AG10803 (cell line): ENCODE data around the gene CC2D2B.
"Not testable (repeated sequence)": the region's sequence is repeated elsewhere in the genome, so short reads cannot be mapped to it uniquely, and the experiment has no call there.

Experiments used
- DNase-seq: peaks from one replicate; pipeline ENCODE4 v3.0.0; 2010; ENCODE audit warnings: low read depth
- H3K4me3 ChIP-seq: 2 replicates; pipeline ENCODE4 v1.5.1; 2011; ENCODE audit warnings: mild to moderate bottlenecking, low read length, control low read depth
- TF ChIP-seq, protein P1 (sequence below): conservative IDR thresholded peaks from 2 replicates; pipeline ENCODE4 v1.5.1; 2011; ENCODE audit warnings: mild to moderate bottlenecking, low read length, control low read depth, inconsistent platforms

CC2D2B gene

DNA sequence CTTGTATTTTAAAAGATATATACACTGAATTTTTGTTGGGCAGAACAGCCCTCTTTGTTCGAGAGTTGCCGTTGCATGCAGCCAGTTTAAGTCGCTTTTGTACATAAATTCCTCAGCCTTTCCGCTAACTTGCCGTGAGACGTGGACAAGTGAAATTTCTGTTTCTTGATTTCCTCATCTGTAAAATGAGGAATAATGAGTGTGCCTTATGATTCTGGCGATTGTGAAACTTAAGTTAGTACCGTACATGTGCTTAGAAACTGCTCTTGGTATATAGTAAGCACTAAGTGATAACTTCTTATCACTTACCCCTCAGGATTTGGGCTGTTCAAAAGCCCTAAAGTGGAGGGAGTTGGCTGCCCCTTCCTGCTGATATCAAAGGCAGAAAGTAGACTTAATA lies 137.0 kb downstream of the CC2D2B start:
- peak; percentile 59 for DNase-seq
- TF ChIP-seq, protein P1, sequence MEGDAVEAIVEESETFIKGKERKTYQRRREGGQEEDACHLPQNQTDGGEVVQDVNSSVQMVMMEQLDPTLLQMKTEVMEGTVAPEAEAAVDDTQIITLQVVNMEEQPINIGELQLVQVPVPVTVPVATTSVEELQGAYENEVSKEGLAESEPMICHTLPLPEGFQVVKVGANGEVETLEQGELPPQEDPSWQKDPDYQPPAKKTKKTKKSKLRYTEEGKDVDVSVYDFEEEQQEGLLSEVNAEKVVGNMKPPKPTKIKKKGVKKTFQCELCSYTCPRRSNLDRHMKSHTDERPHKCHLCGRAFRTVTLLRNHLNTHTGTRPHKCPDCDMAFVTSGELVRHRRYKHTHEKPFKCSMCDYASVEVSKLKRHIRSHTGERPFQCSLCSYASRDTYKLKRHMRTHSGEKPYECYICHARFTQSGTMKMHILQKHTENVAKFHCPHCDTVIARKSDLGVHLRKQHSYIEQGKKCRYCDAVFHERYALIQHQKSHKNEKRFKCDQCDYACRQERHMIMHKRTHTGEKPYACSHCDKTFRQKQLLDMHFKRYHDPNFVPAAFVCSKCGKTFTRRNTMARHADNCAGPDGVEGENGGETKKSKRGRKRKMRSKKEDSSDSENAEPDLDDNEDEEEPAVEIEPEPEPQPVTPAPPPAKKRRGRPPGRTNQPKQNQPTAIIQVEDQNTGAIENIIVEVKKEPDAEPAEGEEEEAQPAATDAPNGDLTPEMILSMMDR: no peak

DNA sequence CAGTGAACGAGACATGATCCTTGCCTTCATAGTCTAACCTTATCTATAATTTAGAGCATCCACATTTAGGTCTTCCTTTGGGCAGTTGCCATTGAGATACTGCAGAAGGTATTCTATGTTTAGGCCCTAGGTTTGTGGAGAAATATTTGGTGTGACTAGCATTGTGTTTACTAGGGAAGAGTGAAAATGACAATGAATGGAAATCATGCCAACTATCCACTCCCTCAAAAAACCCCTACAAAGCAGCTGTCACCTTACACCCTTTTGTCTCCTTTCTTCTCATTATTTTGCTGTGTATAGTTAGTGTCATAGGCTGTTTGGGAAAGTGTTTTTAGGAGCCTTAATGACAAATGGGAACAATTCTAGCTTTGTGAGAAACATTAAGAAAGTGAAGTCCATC lies 138.8 kb downstream of the CC2D2B start:
- no peak for DNase-seq
- TF ChIP-seq, protein P1: no peak
- no peak overlapping the region for H3K4me3 ChIP-seq

More for the DNA sequence above, 137.0 kb downstream of the CC2D2B start:
- peak overlapping the region; percentile 80 for H3K4me3 ChIP-seq

DNA sequence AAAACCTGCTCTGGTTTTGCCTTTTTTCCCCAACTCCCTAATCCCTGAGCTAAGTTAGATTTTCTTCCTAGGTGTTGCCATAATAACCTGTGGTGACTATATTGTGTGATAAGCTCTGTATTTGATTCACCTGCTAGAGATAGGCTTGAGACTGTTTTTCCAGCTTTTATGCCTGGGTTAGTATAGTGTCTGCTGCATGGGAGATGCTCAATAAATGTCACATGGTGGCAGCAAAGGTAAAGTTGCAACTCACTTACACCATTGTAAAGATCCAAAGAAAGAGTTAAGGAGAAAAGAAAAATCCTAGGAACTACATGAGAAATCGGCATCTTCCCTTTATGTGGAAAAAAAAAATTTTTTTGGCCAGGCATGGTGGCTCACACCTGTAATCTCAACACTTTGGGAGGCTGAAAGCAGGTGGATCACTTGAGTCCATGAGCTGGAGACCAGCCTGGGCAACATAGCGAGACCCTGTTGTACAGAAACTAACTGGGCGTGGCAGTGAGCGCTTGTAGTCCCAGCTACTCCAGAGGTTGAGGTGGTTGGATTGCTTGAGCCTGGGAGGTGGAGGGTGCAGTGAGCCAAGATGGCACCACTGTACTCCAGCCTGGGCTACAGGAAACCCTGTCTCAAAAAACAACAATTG lies 139.4 kb downstream of the CC2D2B start:
- DNase-seq: no peak
- H3K4me3 ChIP-seq: no peak overlapping the region
- TF ChIP-seq, protein P1: no peak

DNA sequence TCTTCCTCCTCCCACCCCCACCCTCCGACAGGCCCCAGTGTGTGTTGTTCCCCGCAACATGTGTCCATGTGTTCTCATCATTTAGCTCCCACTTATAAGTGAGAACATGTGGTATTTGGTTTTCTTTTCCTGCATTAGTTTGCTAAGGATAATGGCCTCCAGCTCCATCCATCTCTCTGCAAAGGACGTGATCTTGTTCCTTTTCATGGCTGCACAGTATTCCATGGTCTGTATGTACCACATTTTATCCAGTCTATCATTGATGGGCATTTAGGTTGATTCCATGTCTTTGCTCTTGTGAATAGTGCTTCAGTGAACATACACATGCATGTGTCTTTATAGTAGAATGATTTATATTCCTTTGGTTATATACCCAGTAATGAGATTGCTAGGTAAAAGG lies 140.2 kb downstream of the CC2D2B start:
- H3K4me3 ChIP-seq, DNase-seq: not testable (repeated sequence)

DNA sequence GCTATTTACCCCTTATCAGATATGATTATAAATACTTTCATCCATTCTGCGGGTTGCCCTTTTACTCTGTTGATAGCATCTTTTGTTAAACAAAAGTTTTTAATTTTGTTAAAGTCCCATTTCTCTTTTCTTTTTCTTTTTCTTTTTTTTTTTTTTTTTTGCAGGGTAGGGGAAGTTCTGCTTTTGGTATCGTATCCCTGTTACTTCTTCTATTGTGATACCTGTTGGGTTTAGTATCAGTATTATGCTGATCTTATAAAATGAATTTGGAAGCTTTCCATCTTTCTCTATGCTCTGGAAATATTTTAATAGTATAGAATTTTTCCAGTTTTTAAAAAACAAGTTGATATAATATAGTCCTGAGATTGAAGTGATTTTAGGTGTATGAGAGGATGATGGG lies 141.6 kb downstream of the CC2D2B start:
- TF ChIP-seq, protein P1: no peak
- no peak for DNase-seq
- H3K4me3 ChIP-seq: no peak overlapping the region

DNA sequence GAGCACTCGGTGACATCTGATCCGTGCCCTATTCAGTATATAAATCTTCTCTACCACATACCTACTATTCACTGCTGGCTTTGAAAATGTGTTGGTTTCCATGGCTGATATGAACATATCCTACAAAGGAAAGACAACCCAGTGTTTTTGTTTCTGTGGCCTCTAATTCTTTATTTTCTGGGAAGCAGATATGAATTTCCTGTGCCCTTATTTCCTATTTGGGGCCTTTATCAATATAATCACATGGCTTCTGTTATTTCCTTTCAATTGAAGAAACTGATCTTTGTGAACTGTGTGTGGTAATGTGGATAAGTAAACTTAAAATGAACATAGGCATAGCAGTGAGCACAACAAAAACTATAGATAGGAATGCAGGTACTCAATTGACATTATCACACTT lies 146.2 kb downstream of the CC2D2B start:
- H3K4me3 ChIP-seq: no peak overlapping the region
- DNase-seq: no peak
- TF ChIP-seq, protein P1: no peak

DNA sequence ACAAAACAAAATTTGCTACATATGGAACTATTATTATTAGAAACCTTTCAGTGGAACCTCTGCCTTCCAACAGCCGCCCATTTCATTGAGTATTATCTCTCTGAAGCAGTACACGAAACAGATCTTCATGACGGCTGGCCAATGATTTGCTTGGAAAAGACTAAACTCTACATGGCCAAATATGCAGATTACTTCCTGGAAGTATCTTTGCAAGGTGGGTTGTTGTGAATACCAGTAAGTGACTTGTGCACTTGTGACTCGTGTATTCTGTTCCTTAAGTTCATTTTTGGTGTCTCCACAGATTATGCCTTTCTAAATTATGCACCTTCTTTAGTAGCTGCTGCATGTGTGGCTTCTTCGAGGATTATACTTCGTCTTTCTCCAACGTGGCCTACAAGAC lies 149.0 kb downstream of the CC2D2B start:
- TF ChIP-seq, protein P1: no peak

More for the DNA sequence above, 149.0 kb downstream of the CC2D2B start:
- no peak overlapping the region for H3K4me3 ChIP-seq
- DNase-seq: no peak
